Esophagus squamous epithelium (tissue), 5 donors: ENCODE measurements around the gene ROMO1. TPM values are rescaled to one million over a fixed set of nuclear protein-coding genes. Genes with fewer than 3 reads are reported as not detected.
"Not testable (repeated sequence)": the region's sequence is repeated elsewhere in the genome, so short reads cannot be mapped to it uniquely, and the experiment has no call there.

Experiments
- DNase-seq: peaks from one replicate; lab custom pipeline; 2025; lab: John Stamatoyannopoulos, UW
- H3K27ac ChIP-seq, 4 donors: fragments of 200-600 bp; sonication (generic); one replicate each; pipeline ENCODE4 v1.5.1; 2016 to 2019; ENCODE audit warnings: mild to moderate bottlenecking in 1 of 4
- H3K27me3 ChIP-seq, 4 donors: fragments of 200-600 bp; sonication (generic); 1 replicate in 3 of 4; 2 replicates in 1 of 4; pipeline versions ENCODE4 v1.5.1 to v1.6.0; 2017 to 2021; ENCODE audit warnings: antibody characterized with exemption in 1 of 4
- H3K36me3 ChIP-seq, 3 donors: fragments of 200-600 bp; sonication (generic); one replicate each; pipeline ENCODE4 v1.5.1; 2016 to 2019
- H3K4me1 ChIP-seq, 3 donors: fragments of 200-600 bp; sonication (generic); one replicate each; pipeline ENCODE4 v1.5.1; 2017 to 2019
- H3K4me3 ChIP-seq, 4 donors: fragments of 200-600 bp; sonication (generic); 1 replicate in 3 of 4; 2 replicates in 1 of 4; pipeline ENCODE4 v1.5.1; 2016 to 2019; ENCODE audit warnings: mild to moderate bottlenecking in 2 of 4, moderate library complexity in 1 of 4
- H3K9me3 ChIP-seq, 3 donors: fragments of 200-600 bp; sonication (generic); one replicate each; pipeline ENCODE4 v1.5.1; 2016 to 2019
- CTCF ChIP-seq, 6 experiments: fragments of 450-650 bp in 4 of 6; fragments of 200-600 bp in 2 of 6; sonication (generic) in 2 of 6; IDR thresholded peaks; one replicate each; pipeline ENCODE4 v1.5.1; 2016 to 2019; ENCODE audit warnings: antibody characterized with exemption in 6 of 6, mild to moderate bottlenecking in 4 of 6, moderate library complexity in 4 of 6
- POLR2A ChIP-seq, 4 donors: fragments of 450-650 bp; IDR thresholded peaks; one replicate each; pipeline ENCODE4 v1.6.1; 2017; ENCODE audit warnings: antibody characterized with exemption in 4 of 4, mild to moderate bottlenecking in 4 of 4, moderate library complexity in 3 of 4
- WGBS, 2 donors: methylation state at CpG; one replicate each; pipeline ENCODE4 v1.1.5; 2018; 5-methylcytosine and 5-hydroxymethylcytosine counted together
- intact Hi-C: fragments of 100-400 bp; cut with DNase I; formaldehyde crosslinking; loops from one replicate; pipeline ENCODE4 v1.15.0; 2022
- total RNA-seq, 4 donors: library from RNA; depleted of rRNA; stranded (reverse); fragments of >200 nt; gene quantifications; one replicate each; pipeline ENCODE4 v1.1.0, GENCODE V29; 2016
- donor health status: DM: yes; HTN: yes; CAD: no.

Gene ROMO1
- total RNA-seq, 4 donors from 2014 or later: 178 to 290 (median 228) TPM

- H3K9me3 ChIP-seq: no peaks in the 10 kb centered on the region
- no peak for DNase-seq
- no peak for TF ChIP-seq POLR2A (IDR thresholded peaks at IDR 0.05)
- TF ChIP-seq CTCF (IDR thresholded peaks at IDR 0.05): no peak
- H3K27me3 ChIP-seq: no peaks in the 10 kb centered on the region
- H3K4me3 ChIP-seq: no peak overlapping the region
- no peak overlapping the region for H3K27ac ChIP-seq
- peaks cover 13 to 100% (median 45%) of the 10 kb centered on the region in 3 donors for H3K36me3 ChIP-seq
- peaks cover 0 to 38% (median 6%) of the 10 kb centered on the region in 3 donors for H3K4me1 ChIP-seq
- intact Hi-C loops: no loop called here
Observed at GRCh38 chr20:35710039-35710438, 10.8 kb downstream of the ROMO1 start.

GRCh38 chr20:35710884-35711587 lies 11.8 kb downstream of the ROMO1 start:
- Histone ChIP-seq H3K27me3 (no peaks in the 10 kb centered on the region), H3K9me3 (no peaks in the 10 kb centered on the region), H3K4me3 (no peak overlapping the region), H3K36me3 (peaks cover 18 to 100% (median 46%) of the 10 kb centered on the region in 3 donors), H3K27ac (no peak overlapping the region), H3K4me1 (peaks cover 0 to 42% (median 6%) of the 10 kb centered on the region in 3 donors)
- 54 to 55% methylated on average over 6 of the region's 6 CpGs for WGBS, 2 donors
- intact Hi-C loops: no loop called here
- no peak for DNase-seq
- TF ChIP-seq POLR2A (IDR thresholded peaks at IDR 0.05) (no peak), CTCF (IDR thresholded peaks at IDR 0.05) (no peak)

- TF ChIP-seq POLR2A (IDR thresholded peaks at IDR 0.05) (no peak), CTCF (IDR thresholded peaks at IDR 0.05) (no peak)
- H3K27me3 ChIP-seq: no peaks in the 10 kb centered on the region
- peaks cover 0 to 42% (median 6%) of the 10 kb centered on the region in 3 donors for H3K4me1 ChIP-seq
- no peaks in the 10 kb centered on the region for H3K9me3 ChIP-seq
- H3K36me3 ChIP-seq: peaks cover 22 to 100% (median 44%) of the 10 kb centered on the region in 3 donors
- H3K27ac ChIP-seq: no peak overlapping the region
- DNase-seq: no peak
- 70 to 75% methylated on average over 6 of the region's 6 CpGs for WGBS, 2 donors
- no peak overlapping the region for H3K4me3 ChIP-seq
- intact Hi-C loops: no loop called here
Observed at GRCh38 chr20:35711588-35712209, 12.5 kb downstream of the ROMO1 start.

- H3K27me3 ChIP-seq, H3K9me3 ChIP-seq, H3K27ac ChIP-seq, H3K4me3 ChIP-seq, intact Hi-C loops, DNase-seq: not testable (repeated sequence)
- 79 to 86% methylated on average over 7 of the region's 9 CpGs for WGBS, 2 donors
- H3K4me1 ChIP-seq: peaks cover 0 to 42% (median 6%) of the 10 kb centered on the region in 3 donors
- peaks cover 23 to 100% (median 50%) of the 10 kb centered on the region in 3 donors for H3K36me3 ChIP-seq
Observed at GRCh38 chr20:35713120-35713519, 13.9 kb downstream of the ROMO1 start.

- H3K9me3 ChIP-seq: no peaks in the 10 kb centered on the region
- H3K4me3 ChIP-seq: no peak overlapping the region
- intact Hi-C loops: no loop called here
- H3K27me3 ChIP-seq: no peaks in the 10 kb centered on the region
- no peak for DNase-seq
- H3K4me1 ChIP-seq: peaks cover 0 to 39% (median 6%) of the 10 kb centered on the region in 3 donors
- TF ChIP-seq CTCF (IDR thresholded peaks at IDR 0.05) (no peak), POLR2A (IDR thresholded peaks at IDR 0.05) (no peak)
- peaks cover 33 to 100% (median 58%) of the 10 kb centered on the region in 3 donors for H3K36me3 ChIP-seq
- 70 to 72% methylated on average over 4 of the region's 4 CpGs for WGBS, 2 donors
- H3K27ac ChIP-seq: no peak overlapping the region
Observed at GRCh38 chr20:35714127-35714526, 14.9 kb downstream of the ROMO1 start.
